Posterior cingulate gyrus (tissue), 11 donors: ENCODE measurements around the gene ZNF93.
"Not testable (repeated sequence)": the region's sequence is repeated elsewhere in the genome, so short reads cannot be mapped to it uniquely, and the experiment has no call there.

Experiments
- DNase-seq, 10 donors: peaks; one replicate each; pipeline versions ENCODE4 v3.0.0 to v3.0.0-alpha.2; 2020 to 2021; ENCODE audit warnings: mixed read lengths in 3 of 10
- intact Hi-C: fragments of 100-400 bp; cut with DNase I; formaldehyde crosslinking; loops from one replicate; pipeline ENCODE4 v1.15.1; 2023

Gene ZNF93

DNA sequence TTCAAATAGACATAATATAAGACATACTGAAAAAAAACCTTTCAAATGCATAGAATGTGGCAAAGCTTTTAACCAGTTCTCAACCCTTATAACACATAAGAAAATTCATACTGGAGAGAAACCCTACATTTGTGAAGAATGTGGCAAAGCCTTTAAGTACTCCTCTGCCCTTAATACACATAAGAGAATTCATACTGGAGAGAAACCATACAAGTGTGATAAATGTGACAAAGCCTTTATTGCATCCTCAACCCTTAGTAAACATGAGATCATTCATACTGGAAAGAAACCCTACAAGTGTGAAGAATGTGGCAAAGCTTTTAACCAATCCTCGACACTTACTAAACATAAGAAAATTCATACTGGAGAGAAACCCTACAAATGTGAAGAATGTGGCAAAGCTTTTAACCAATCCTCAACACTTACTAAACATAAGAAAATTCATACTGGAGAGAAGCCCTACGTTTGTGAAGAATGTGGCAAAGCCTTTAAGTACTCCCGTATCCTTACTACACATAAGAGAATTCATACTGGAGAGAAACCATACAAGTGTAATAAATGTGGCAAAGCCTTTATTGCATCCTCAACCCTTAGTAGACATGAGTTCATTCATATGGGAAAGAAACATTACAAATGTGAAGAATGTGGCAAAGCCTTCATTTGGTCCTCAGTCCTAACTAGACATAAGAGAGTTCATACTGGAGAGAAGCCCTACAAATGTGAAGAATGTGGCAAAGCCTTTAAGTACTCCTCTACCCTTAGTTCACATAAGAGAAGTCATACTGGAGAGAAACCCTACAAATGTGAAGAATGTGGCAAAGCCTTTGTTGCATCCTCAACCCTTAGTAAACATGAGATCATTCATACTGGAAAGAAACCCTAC is 32.9 kb downstream of the ZNF93 start:
- intact Hi-C loops, DNase-seq: not testable (repeated sequence)

DNA sequence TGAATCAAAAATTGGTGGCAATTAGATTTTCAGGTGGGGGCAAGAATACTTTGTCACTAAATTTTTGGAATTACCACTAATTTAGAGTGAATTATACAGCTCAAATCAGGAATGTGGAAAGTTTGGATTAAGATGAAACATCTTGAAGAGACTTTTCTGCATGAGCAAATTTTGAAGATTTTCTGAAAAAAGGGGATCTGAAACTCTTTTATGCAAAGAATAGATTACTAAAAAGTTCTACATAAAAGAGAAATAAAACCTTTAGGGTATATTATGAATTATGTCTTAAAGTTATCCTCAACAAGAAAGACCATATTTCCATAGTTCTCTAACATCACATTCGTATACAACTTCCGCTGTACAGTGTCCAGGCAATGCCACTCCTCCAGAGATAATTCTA is 36.7 kb downstream of the ZNF93 start:
- intact Hi-C loops = no loop called here
- DNase-seq = no peak

DNA sequence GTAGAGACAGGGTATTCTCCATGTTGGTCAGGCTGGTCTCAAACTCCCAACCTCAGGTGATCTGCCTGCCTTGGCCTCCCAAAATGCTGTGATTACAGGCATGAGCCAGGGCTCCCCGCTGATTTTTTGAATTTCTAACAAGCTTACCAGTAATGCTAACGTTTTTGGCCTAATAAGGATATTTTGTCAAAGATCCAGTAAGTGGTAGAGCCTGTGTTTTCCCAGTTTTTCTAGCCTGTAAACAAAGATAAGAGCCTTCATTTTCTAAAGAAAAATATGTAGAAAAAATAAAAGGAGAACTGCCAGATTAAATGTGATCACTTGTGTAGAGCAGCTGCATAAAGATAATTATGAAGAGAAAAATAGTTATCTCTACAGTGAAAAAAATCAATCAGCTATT is 37.7 kb downstream of the ZNF93 start:
- intact Hi-C loops = no loop called here
- DNase-seq = no peak

DNA sequence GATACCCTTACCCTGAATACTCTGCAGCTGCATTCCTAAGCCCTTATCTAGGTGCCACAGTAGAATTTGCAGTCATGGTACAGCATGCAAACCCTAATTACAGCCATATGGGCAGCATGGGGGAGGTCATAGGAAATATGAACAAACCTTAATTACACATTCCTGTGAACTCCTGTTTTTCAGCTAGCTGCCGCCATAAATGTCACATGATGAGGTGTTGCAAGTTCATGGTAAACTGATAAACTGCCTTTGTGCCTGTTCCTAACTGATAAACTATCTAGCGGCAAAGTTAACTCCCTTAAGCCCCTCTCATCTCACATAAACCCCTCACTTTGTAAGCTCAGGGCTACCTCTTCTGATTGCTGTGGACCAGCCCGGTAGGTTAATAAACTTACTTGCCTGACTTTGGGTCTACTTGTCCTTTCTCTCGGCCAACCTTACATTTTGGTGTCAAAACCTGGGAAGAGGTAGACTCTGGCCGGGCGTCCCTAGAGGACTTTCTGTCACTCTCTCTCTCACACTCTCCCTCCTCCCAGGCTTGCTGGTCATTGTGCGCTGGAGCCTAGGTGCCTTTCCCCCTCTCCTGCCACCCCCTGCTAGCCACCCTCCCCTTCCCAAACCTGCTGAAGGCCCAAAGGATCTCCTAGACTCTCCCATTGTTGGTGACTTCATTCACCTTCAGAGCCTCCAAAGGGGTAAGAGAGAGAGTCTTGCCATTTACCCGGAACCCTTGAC is 43.3 kb downstream of the ZNF93 start:
- intact Hi-C loops = no loop called here
- DNase-seq = peak in 1 of 10 donors; percentile 43

DNA sequence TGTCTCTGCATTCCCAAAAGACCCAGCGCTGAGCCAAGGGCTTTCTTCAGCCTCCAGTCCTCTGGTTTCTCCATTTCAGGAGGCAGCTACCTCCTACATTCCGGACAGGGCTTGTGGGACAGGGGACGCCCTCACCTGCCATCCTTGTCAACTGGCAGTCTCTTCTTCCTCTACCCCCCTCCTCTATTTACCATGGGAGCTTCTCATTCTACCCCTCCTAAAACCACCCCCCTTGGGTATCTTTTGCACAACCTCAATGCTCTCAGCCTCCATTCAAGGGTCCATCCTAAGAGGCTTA is 43.8 kb downstream of the ZNF93 start:
- intact Hi-C loops = no loop called here
- peak in 1 of 10 donors; percentile 29 for DNase-seq

DNA sequence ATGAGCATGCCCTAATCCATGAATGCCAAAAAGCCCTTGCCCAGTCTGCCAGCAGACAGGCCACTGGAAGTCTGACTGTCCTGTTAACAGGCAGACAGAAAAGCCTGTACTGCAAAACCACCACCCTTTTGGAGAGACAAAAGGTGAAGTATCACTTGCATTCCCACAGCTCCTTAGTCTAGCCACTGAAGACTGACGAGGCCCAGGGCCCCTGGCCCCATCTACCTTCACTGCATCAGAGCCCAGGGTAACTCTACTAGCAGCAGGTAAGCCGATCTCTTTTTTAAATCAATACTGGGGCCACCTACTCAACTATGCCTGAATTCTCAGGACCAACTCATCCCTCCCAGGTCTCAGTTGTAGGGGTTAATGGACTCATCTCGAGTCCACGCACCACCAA is 45.5 kb downstream of the ZNF93 start:
- intact Hi-C loops = no loop called here
- peak in 1 of 10 donors; percentile 58 for DNase-seq

DNA sequence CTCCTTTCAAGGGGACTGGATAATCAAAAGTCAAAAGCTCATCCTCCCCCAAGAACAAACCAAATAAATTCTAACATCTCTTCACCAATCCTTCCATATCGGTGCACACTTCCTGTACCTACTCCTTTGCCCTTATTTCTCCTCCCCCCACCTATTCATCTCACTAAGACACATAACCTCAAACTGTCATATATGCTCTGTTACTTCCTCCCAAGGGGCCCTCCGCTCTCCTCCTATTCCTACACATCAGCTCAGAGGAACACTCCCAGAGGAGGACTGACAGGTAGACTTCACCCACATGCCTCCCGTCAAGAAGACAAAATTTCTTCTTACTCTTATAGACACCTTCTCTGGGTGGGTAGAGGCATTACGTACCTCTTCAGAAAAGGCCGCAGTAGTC is 48.1 kb downstream of the ZNF93 start:
- intact Hi-C loops = no loop called here
- peak in 1 of 10 donors; percentile 7 for DNase-seq

DNA sequence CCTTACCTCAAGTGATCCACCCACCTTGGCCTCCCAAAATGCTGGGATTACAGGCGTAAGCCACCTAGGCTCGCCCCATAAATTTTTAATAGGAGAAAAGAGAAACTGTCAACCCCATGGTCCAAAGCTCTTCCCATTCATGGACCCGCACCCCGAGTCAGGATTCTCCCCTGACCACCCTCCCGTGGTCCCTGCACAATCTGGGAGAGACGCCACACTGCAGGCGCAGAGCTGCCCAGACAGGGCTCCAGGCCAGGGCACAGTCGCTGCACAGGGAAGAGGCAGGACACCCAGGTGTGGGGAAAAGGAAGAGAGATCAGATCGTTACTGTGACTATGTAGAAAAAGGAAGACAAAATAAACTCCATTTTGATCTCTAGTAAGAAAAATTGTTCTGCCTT is 54.5 kb downstream of the ZNF93 start:
- DNase-seq = no peak
- intact Hi-C loops = no loop called here

DNA sequence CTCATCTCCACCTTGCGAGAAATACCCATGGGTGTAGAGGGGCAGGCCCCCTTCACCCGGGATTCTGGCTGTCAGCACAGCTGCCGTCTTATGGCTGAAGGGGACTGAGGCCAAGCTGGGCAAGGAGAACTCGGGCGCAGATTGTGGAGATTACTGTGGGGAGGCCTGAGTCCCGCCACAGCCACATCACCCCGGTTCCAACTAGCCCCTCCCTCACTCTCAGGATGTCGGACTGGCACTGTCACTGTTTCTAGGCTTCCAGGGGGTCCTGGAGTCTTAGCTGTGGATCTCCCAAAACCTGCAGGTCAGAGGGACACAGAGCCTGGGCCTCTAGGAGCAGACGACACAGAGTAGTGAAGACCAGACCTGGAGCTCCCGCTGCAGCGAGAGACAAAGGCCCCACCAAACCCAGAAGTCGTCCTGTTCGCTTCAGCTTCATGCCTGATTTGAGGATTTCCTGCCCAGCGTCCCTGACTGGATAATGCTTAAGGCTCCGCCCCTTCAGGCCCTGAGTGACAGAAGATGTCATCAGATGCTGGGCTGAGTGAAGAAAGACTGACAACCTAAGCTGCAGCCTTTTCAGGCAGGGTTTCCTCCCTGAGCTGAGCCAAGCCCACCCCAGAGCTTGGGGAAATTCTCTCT is 55.8 kb downstream of the ZNF93 start:
- intact Hi-C loops = no loop called here
- DNase-seq = peak in 1 of 10 donors; percentile 24

DNA sequence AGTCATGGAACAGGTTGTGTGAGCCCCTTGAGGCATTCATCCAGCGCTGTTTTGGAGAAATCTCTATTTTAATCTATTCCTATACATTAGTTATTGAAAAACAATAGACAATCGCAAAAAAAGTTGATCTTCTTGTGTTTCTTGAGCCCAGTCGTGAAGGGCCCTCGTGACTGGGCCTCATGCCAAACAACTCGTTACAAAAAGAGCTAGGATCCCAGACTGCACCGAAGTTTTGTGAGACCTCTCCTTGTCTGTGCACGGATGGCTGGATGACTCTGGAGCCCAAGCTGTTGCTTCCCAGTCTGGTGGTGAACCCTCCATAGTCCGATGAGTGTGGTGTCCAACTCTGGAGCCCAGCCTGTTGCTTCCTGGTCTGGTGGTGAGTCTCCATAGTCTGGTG is 57.0 kb downstream of the ZNF93 start:
- DNase-seq, intact Hi-C loops: not testable (repeated sequence)

DNA sequence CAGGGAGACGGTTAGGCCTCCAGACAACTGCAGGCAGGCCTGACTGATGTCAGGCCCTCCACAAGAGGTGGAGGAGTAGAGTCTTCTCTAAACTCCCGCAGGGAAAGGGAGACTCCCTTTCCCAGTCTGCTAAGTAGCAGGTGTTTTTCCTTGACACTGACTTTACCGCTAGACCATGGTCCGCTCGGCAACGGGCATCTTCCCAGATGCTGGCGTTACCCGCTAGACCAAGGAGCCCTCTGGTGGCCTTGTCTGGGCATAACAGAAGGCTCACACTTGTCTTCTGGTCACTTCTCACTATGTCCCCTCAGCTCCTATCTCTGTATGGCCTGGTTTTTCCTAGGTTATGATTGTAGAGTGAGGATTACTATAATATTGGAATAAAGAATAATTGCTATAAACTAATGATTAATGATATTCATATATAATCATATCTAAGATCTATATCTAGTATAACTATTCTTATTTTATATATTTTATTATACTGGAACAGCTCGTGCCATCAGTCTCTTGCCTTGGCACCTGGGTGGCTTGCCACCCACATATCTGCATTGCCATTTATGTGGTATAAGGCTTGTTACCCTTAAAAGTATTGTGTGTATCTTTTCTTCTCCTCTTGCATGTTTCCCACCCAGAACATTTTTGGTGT is 58.5 kb downstream of the ZNF93 start:
- DNase-seq = peak; percentile 45 to 95 (median 76)
- intact Hi-C loops = not testable (repeated sequence)

DNA sequence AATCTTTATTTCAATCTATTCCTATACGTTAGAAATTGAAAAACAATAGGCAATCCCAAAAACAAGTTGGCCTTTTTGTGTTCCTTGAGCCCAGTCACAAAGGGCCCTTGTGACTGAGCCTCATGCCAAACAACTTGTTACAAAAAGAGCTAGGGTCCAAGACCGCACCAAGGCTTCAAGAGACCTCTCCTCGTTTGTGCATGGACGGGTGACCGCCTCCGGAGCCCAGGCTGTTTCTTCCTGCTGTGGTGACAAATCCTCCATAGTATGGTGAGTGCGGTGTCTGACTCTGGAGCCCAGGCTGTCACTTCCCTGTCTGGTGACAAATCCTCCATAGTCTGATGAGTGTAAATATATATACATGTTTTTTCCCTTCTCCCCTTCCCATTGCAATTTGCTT is 63.7 kb downstream of the ZNF93 start:
- intact Hi-C loops = no loop called here
- DNase-seq = no peak

DNA sequence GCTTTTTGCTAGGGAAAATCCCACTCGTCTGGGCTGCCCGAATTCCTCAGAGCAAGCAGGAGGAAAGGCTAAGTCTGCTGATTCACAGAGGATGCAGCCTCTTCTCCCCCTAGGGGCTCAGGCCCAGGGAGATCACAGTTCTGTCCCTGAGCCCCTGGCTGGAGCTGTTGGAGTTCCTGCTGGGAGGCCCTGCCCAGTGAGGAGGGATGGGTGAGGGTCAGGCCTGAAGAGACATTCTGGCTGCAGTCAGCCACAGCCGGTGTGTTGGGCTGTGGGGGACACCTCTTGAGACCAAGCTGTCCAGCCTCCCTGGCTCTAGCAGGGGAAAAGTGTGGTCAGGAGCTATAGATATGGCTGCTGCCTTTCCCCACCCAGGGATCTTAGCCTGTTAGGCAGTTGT is 65.4 kb downstream of the ZNF93 start:
- DNase-seq, intact Hi-C loops: not testable (repeated sequence)

DNA sequence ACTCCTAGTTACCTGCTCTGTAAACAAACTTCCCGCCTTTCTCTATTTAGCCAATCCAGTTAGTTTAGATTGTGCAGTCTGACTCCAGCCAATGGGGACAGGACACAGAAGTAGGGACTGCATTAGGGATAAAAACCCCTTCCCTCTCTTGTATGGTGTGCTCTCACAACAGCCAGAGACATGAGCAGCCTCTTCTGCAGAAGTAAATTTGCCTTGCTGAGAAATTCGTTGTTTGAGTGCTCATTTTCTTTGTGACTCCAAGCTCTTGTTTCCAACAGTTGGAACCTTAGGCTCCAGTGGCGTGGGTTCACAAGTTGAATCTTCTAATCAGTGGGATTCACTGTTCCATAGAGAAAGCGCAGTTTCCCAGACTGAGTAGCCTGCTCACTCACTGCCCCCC is 66.1 kb downstream of the ZNF93 start:
- DNase-seq = no peak
- intact Hi-C loops = no loop called here
